Testis (tissue), 3 donors: ENCODE data around the gene PDE10A. TPM values are rescaled to one million over a fixed set of nuclear protein-coding genes. Genes with fewer than 3 reads are reported as not detected.

ENCODE experiments used
- DNase-seq: peaks from one replicate; pipeline ENCODE4 v3.0.0-alpha.2; 2019
- H3K27ac ChIP-seq, 2 donors: fragments of 200-600 bp; sonication (generic); one replicate each; pipeline ENCODE4 v1.5.1; 2019
- H3K27me3 ChIP-seq: fragments of 200-600 bp; sonication (generic); one replicate; pipeline ENCODE4 v1.5.1; 2019
- H3K36me3 ChIP-seq: fragments of 200-600 bp; sonication (generic); one replicate; pipeline ENCODE4 v1.5.1; 2017; ENCODE audit warnings: low read depth; ENCODE audit errors: missing control alignments
- H3K4me1 ChIP-seq: fragments of 200-600 bp; sonication (generic); one replicate; pipeline ENCODE4 v1.5.1; 2019
- H3K4me3 ChIP-seq, 2 donors: fragments of 200-600 bp; sonication (generic); one replicate each; pipeline ENCODE4 v1.5.1; 2017 to 2019
- H3K9me3 ChIP-seq: fragments of 200-600 bp; sonication (generic); one replicate; pipeline ENCODE4 v1.5.1; 2017
- POLR2A ChIP-seq: fragments of 450-650 bp; IDR thresholded peaks from one replicate; pipeline ENCODE4 v1.6.1; 2017; ENCODE audit warnings: antibody characterized with exemption, mild to moderate bottlenecking, moderate library complexity
- WGBS, 2 donors: methylation state at CpG; one replicate each; pipeline ENCODE4 v1.1.5; 2018; 5-methylcytosine and 5-hydroxymethylcytosine counted together
- intact Hi-C: fragments of 100-400 bp; cut with DNase I; formaldehyde crosslinking; loops from one replicate; pipeline ENCODE4 v1.15.1; 2023; ENCODE audit warnings: low total_unique reads
- polyA plus RNA-seq: library from polyadenylated mRNA; stranded (reverse); fragments of 350-450 nt; fragmentation: Illumina TruSeq; extraction: RNeasy Lipid Tissue Mini Kit (QIAGEN cat#74804); gene quantifications from one replicate; pipeline ENCODE4 v1.2.3, GENCODE V29; 2014; ENCODE audit warnings: low read depth, low replicate concordance; ENCODE audit not compliant: insufficient read depth
- total RNA-seq, 2 donors: library from RNA; depleted of rRNA; stranded (reverse); fragments of >200 nt; gene quantifications; one replicate each; pipeline ENCODE4 v1.2.3, GENCODE V29; 2016
- TF ChIP-seq, protein P1 (sequence below), 3 experiments: fragments of 450-650 bp in 2 of 3; fragments of 200-600 bp in 1 of 3; sonication (generic) in 1 of 3; IDR thresholded peaks; one replicate each; pipeline ENCODE4 v1.5.1; 2016 to 2019; ENCODE audit warnings: antibody characterized with exemption in 3 of 3, mild to moderate bottlenecking in 2 of 3, moderate library complexity in 1 of 3

Gene PDE10A
- total and polyA plus RNA-seq, 3 donors from 2014 or later: 15.5 to 22.0 (median 18.0) TPM

DNA sequence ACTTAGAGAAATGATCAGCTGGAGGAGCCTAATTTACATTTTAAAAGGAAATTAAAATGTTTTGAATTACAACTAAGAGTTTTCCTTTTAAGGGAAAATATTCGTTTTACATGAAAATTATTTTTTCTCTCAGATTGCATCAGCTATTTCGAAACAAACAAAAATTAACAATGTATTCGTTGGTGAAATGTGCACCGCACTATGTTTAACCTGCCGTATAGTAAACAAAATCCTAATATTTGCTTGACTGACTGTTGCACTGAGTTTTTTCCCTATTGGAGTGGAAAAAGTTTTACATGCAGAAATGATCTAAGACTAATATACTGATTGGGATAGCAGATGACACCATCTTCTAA, 5.7 kb downstream of the PDE10A start:
- Histone ChIP-seq H3K4me3 (no peak overlapping the region), H3K27ac (no peak overlapping the region), H3K4me1 (peaks cover 13% of the 10 kb centered on the region), H3K27me3 (no peaks in the 10 kb centered on the region), H3K9me3 (no peaks in the 10 kb centered on the region), H3K36me3 (no peaks in the 10 kb centered on the region)
- TF ChIP-seq, protein P1, sequence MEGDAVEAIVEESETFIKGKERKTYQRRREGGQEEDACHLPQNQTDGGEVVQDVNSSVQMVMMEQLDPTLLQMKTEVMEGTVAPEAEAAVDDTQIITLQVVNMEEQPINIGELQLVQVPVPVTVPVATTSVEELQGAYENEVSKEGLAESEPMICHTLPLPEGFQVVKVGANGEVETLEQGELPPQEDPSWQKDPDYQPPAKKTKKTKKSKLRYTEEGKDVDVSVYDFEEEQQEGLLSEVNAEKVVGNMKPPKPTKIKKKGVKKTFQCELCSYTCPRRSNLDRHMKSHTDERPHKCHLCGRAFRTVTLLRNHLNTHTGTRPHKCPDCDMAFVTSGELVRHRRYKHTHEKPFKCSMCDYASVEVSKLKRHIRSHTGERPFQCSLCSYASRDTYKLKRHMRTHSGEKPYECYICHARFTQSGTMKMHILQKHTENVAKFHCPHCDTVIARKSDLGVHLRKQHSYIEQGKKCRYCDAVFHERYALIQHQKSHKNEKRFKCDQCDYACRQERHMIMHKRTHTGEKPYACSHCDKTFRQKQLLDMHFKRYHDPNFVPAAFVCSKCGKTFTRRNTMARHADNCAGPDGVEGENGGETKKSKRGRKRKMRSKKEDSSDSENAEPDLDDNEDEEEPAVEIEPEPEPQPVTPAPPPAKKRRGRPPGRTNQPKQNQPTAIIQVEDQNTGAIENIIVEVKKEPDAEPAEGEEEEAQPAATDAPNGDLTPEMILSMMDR (IDR thresholded peaks at IDR 0.05): no peak
- TF ChIP-seq POLR2A: no peak
- DNase-seq: no peak
- intact Hi-C loops: no loop called here
- WGBS, 2 donors: 77 to 91% methylated on average over 5 of the region's 5 CpGs

DNA sequence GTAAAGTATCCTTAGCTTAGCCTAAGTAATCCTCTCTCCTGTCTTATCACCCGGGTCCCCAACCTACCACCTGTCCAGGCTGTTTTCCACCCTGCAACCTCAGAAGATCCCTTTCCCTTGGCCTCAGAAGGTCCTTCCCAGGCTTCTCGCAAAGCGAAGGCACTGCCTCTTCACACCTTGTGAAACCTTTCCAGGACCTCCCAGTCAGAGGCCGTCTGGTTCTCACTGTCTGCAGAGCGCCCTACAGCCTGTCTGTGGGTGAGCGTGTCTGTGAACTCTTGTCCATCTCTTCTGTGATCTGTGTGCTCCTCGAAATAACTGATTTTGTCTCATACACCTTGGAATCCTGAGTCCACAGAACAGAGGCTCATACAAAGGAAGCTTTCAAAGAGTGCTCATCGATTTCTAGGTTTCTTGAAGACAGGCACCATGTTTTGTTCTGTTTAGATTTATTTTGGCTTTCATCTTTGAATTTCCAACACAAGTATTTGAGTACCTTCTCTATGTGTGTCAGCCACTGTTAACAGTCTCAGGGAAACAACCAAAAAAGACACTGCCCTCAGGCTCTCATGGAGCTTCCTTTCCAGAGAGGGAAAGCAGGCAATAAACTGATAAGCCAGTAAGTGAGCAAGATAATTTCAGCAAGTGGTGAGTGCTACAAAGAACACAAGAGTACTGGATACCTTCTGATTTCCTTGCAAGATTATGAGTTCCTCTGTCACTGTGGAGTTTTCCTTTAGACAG, 6.3 kb downstream of the PDE10A start:
- 89 to 92% methylated on average over 8 of the region's 8 CpGs for WGBS, 2 donors
- no peaks in the 10 kb centered on the region for H3K9me3 ChIP-seq
- peaks cover 13% of the 10 kb centered on the region for H3K4me1 ChIP-seq
- no peaks in the 10 kb centered on the region for H3K36me3 ChIP-seq
- H3K27ac ChIP-seq: no peak overlapping the region
- H3K27me3 ChIP-seq: no peaks in the 10 kb centered on the region
- TF ChIP-seq, protein P1 (IDR thresholded peaks at IDR 0.05): no peak
- TF ChIP-seq POLR2A: no peak
- H3K4me3 ChIP-seq: no peak overlapping the region
- intact Hi-C loops: no loop called here
- DNase-seq: no peak

GRCh38 chr6:165655191-165655590, 7.8 kb downstream of the PDE10A start:
- Histone ChIP-seq H3K4me3 (no peak overlapping the region), H3K4me1 (no peaks in the 10 kb centered on the region), H3K27me3 (no peaks in the 10 kb centered on the region), H3K27ac (no peak overlapping the region), H3K9me3 (no peaks in the 10 kb centered on the region), H3K36me3 (no peaks in the 10 kb centered on the region)
- no peak for DNase-seq
- TF ChIP-seq POLR2A: no peak
- TF ChIP-seq, protein P1 (IDR thresholded peaks at IDR 0.05): no peak
- intact Hi-C loops: no loop called here
- 95 to 97% methylated on average over 11 of the region's 11 CpGs for WGBS, 2 donors

GRCh38 chr6:165654144-165654543, 8.9 kb downstream of the PDE10A start:
- H3K4me3 ChIP-seq: no peak overlapping the region
- no peaks in the 10 kb centered on the region for H3K36me3 ChIP-seq
- intact Hi-C loops: no loop called here
- H3K4me1 ChIP-seq: no peaks in the 10 kb centered on the region
- 89 to 91% methylated on average over 9 of the region's 9 CpGs for WGBS, 2 donors
- H3K27me3 ChIP-seq: no peaks in the 10 kb centered on the region
- TF ChIP-seq POLR2A: no peak
- TF ChIP-seq, protein P1 (IDR thresholded peaks at IDR 0.05): no peak
- DNase-seq: no peak
- H3K9me3 ChIP-seq: no peaks in the 10 kb centered on the region
- no peak overlapping the region for H3K27ac ChIP-seq

GRCh38 chr6:165653607-165654006, 9.4 kb downstream of the PDE10A start:
- H3K4me1 ChIP-seq: no peaks in the 10 kb centered on the region
- no peak overlapping the region for H3K27ac ChIP-seq
- TF ChIP-seq, protein P1 (IDR thresholded peaks at IDR 0.05): no peak
- no peak for TF ChIP-seq POLR2A
- H3K4me3 ChIP-seq: no peak overlapping the region
- intact Hi-C loops: no loop called here
- no peak for DNase-seq
- H3K9me3 ChIP-seq: no peaks in the 10 kb centered on the region
- no peaks in the 10 kb centered on the region for H3K36me3 ChIP-seq
- 89 to 91% methylated on average over 10 to 11 of the region's 11 CpGs for WGBS, 2 donors
- no peaks in the 10 kb centered on the region for H3K27me3 ChIP-seq
